ENCODE data around the gene ARMC10. TPM values are rescaled to one million over a fixed set of nuclear protein-coding genes. Genes with fewer than 3 reads are reported as not detected.

Gene ARMC10
- total RNA-seq, 2 experiments from 2014 or later, result 49.7 to 53.3 TPM

GRCh38 chr7:103114576-103115008, 39.7 kb downstream of the ARMC10 start:
- Mint-ChIP-seq H3K36me3 (peaks cover 42% of the 10 kb centered on the region), H3K4me3 (no peak overlapping the region), H3K4me1 (ENCODE audit: low read depth) (no peaks in the 10 kb centered on the region), H3K27me3 (no peaks in the 10 kb centered on the region), H3K27ac (no peak overlapping the region), H3K9me3 (peaks cover 16% of the 10 kb centered on the region)
- ChIA-PET CTCF (no interaction called here), POLR2A (no interaction called here)
- intact Hi-C loops (cut with micrococcal nuclease), result no loop called here
- no peak for DNase-seq

GRCh38 chr7:103115771-103116170, 40.8 kb downstream of the ARMC10 start:
- no peak overlapping the region for H3K4me3 Mint-ChIP-seq
- H3K4me1 Mint-ChIP-seq (ENCODE audit: low read depth), result no peaks in the 10 kb centered on the region
- H3K9me3 Mint-ChIP-seq, result peaks cover 9% of the 10 kb centered on the region
- H3K27ac Mint-ChIP-seq, result no peak overlapping the region
- peaks cover 35% of the 10 kb centered on the region for H3K36me3 Mint-ChIP-seq
- DNase-seq, result no peak
- intact Hi-C loops (cut with micrococcal nuclease), result no loop called here
- ChIA-PET CTCF (no interaction called here), POLR2A (no interaction called here)
- no peaks in the 10 kb centered on the region for H3K27me3 Mint-ChIP-seq

GRCh38 chr7:103116511-103116910, 41.6 kb downstream of the ARMC10 start:
- peaks cover 34% of the 10 kb centered on the region for H3K36me3 Mint-ChIP-seq
- DNase-seq, result no peak
- POLR2A ChIA-PET, result no interaction called here
- peaks cover 4% of the 10 kb centered on the region for H3K9me3 Mint-ChIP-seq
- no peak overlapping the region for H3K4me3 Mint-ChIP-seq
- intact Hi-C loops (cut with micrococcal nuclease), result no loop called here
- H3K27ac Mint-ChIP-seq, result no peak overlapping the region
- H3K27me3 Mint-ChIP-seq, result no peaks in the 10 kb centered on the region
- H3K4me1 Mint-ChIP-seq (ENCODE audit: low read depth), result no peaks in the 10 kb centered on the region
- CTCF ChIA-PET, result no interaction called here

- Mint-ChIP-seq H3K4me1 (ENCODE audit: low read depth) (no peaks in the 10 kb centered on the region), H3K27ac (no peak overlapping the region), H3K4me3 (no peak overlapping the region), H3K36me3 (peaks cover 32% of the 10 kb centered on the region), H3K27me3 (no peaks in the 10 kb centered on the region), H3K9me3 (peaks cover 2% of the 10 kb centered on the region)
- DNase-seq, result no peak
- POLR2A ChIA-PET, result no interaction called here
- CTCF ChIA-PET, result no interaction called here
- intact Hi-C loops (cut with micrococcal nuclease), result no loop called here
These were observed 42.1 kb downstream of the ARMC10 start for GRCh38 chr7:103116991-103117390.

- Mint-ChIP-seq H3K36me3 (peaks cover 27% of the 10 kb centered on the region), H3K4me1 (ENCODE audit: low read depth) (no peaks in the 10 kb centered on the region), H3K9me3 (no peaks in the 10 kb centered on the region), H3K27me3 (no peaks in the 10 kb centered on the region), H3K4me3 (no peak overlapping the region), H3K27ac (no peak overlapping the region)
- intact Hi-C loops (cut with micrococcal nuclease), result no loop called here
- POLR2A ChIA-PET, result no interaction called here
- DNase-seq, result no peak
- CTCF ChIA-PET, result no interaction called here
These were observed 42.5 kb downstream of the ARMC10 start for GRCh38 chr7:103117465-103117864.

GRCh38 chr7:103119791-103120291, 44.9 kb downstream of the ARMC10 start:
- H3K27me3 Mint-ChIP-seq, result no peaks in the 10 kb centered on the region
- H3K36me3 Mint-ChIP-seq, result peaks cover 17% of the 10 kb centered on the region
- ChIA-PET POLR2A (no interaction called here), CTCF (no interaction called here)
- no peaks in the 10 kb centered on the region for H3K9me3 Mint-ChIP-seq
- no peak for DNase-seq
- no peaks in the 10 kb centered on the region for H3K4me1 Mint-ChIP-seq (ENCODE audit: low read depth)
- intact Hi-C loops (cut with micrococcal nuclease), result no loop called here
- no peak overlapping the region for H3K4me3 Mint-ChIP-seq
- no peak overlapping the region for H3K27ac Mint-ChIP-seq

- H3K9me3 Mint-ChIP-seq, result no peaks in the 10 kb centered on the region
- no peak overlapping the region for H3K27ac Mint-ChIP-seq
- H3K4me1 Mint-ChIP-seq (ENCODE audit: low read depth), result no peaks in the 10 kb centered on the region
- CTCF ChIA-PET, result no interaction called here
- no peaks in the 10 kb centered on the region for H3K27me3 Mint-ChIP-seq
- POLR2A ChIA-PET, result no interaction called here
- no peak for DNase-seq
- no peak overlapping the region for H3K4me3 Mint-ChIP-seq
- intact Hi-C loops (cut with micrococcal nuclease), result no loop called here
- H3K36me3 Mint-ChIP-seq, result peaks cover 17% of the 10 kb centered on the region
These were observed 45.4 kb downstream of the ARMC10 start for GRCh38 chr7:103120362-103120761.

- intact Hi-C loops (cut with micrococcal nuclease), result no loop called here
- Mint-ChIP-seq H3K27ac (no peak overlapping the region), H3K27me3 (no peaks in the 10 kb centered on the region), H3K4me1 (ENCODE audit: low read depth) (no peaks in the 10 kb centered on the region), H3K9me3 (no peaks in the 10 kb centered on the region), H3K36me3 (peaks cover 24% of the 10 kb centered on the region), H3K4me3 (no peak overlapping the region)
- ChIA-PET POLR2A (no interaction called here), CTCF (no interaction called here)
- DNase-seq, result no peak
These were observed 46.7 kb downstream of the ARMC10 start for GRCh38 chr7:103121641-103122040.

- no peaks in the 10 kb centered on the region for H3K27me3 Mint-ChIP-seq
- H3K36me3 Mint-ChIP-seq, result peaks cover 39% of the 10 kb centered on the region
- no peak overlapping the region for H3K27ac Mint-ChIP-seq
- no peak for DNase-seq
- H3K4me1 Mint-ChIP-seq (ENCODE audit: low read depth), result no peaks in the 10 kb centered on the region
- ChIA-PET CTCF (no interaction called here), POLR2A (no interaction called here)
- H3K9me3 Mint-ChIP-seq, result no peaks in the 10 kb centered on the region
- no peak overlapping the region for H3K4me3 Mint-ChIP-seq
- intact Hi-C loops (cut with micrococcal nuclease), result no loop called here
These were observed 48.6 kb downstream of the ARMC10 start for GRCh38 chr7:103123529-103123928.

GRCh38 chr7:103124429-103124979, 49.6 kb downstream of the ARMC10 start:
- H3K27ac Mint-ChIP-seq, result no peak overlapping the region
- CTCF ChIA-PET, result interaction anchor here (0.7 kb wide), 1 partner anchor 24 kb away, joined by 5 read pairs; the partner anchor contains the start of gene NAPEPLD
- POLR2A ChIA-PET, result no interaction called here
- intact Hi-C loops (cut with micrococcal nuclease), result no loop called here
- H3K36me3 Mint-ChIP-seq, result peaks cover 39% of the 10 kb centered on the region
- H3K4me1 Mint-ChIP-seq (ENCODE audit: low read depth), result no peaks in the 10 kb centered on the region
- no peaks in the 10 kb centered on the region for H3K27me3 Mint-ChIP-seq
- DNase-seq, result no peak
- H3K9me3 Mint-ChIP-seq, result no peaks in the 10 kb centered on the region
- no peak overlapping the region for H3K4me3 Mint-ChIP-seq

- Mint-ChIP-seq H3K27ac (no peak overlapping the region), H3K4me1 (ENCODE audit: low read depth) (no peaks in the 10 kb centered on the region), H3K27me3 (no peaks in the 10 kb centered on the region), H3K9me3 (no peaks in the 10 kb centered on the region), H3K36me3 (peaks cover 26% of the 10 kb centered on the region), H3K4me3 (no peak overlapping the region)
- ChIA-PET POLR2A (no interaction called here), CTCF (no interaction called here)
- DNase-seq, result no peak
- intact Hi-C loops (cut with micrococcal nuclease), result no loop called here
These were observed 52.1 kb downstream of the ARMC10 start for GRCh38 chr7:103127006-103127405.

GRCh38 chr7:103129702-103130549, 55.0 kb downstream of the ARMC10 start:
- Mint-ChIP-seq H3K27ac (no peak overlapping the region), H3K36me3 (peaks cover 23% of the 10 kb centered on the region), H3K27me3 (no peaks in the 10 kb centered on the region), H3K4me1 (ENCODE audit: low read depth) (no peaks in the 10 kb centered on the region), H3K4me3 (no peak overlapping the region), H3K9me3 (no peaks in the 10 kb centered on the region)
- intact Hi-C loops (cut with micrococcal nuclease), result no loop called here
- DNase-seq, result no peak
- CTCF ChIA-PET, result interaction anchor here (0.7 to 1.0 kb wide), 2 partner anchors 49 to 308 kb away, joined by 3 read pairs; no protein-coding TSS in a partner anchor
- POLR2A ChIA-PET, result no interaction called here
